ENCODE results near the gene FRMD4A.

Gene FRMD4A

GRCh38 chr10:13669182-13669855 lies 661.4 kb downstream of the FRMD4A start:
- H3K4me1 Mint-ChIP-seq, result no peaks in the 10 kb centered on the region
- H3K36me3 Mint-ChIP-seq, result no peaks in the 10 kb centered on the region
- no peak for ATAC-seq
- H3K27ac Mint-ChIP-seq, result no peak overlapping the region
- no peaks in the 10 kb centered on the region for H3K27me3 Mint-ChIP-seq
- no peak overlapping the region for H3K4me3 Mint-ChIP-seq
- no peaks in the 10 kb centered on the region for H3K9me3 Mint-ChIP-seq

GRCh38 chr10:13668126-13668525 lies 662.6 kb downstream of the FRMD4A start:
- no peaks in the 10 kb centered on the region for H3K9me3 Mint-ChIP-seq
- no peaks in the 10 kb centered on the region for H3K4me1 Mint-ChIP-seq
- no peaks in the 10 kb centered on the region for H3K36me3 Mint-ChIP-seq
- no peak overlapping the region for H3K27ac Mint-ChIP-seq
- ATAC-seq, result no peak
- H3K4me3 Mint-ChIP-seq, result no peak overlapping the region
- no peaks in the 10 kb centered on the region for H3K27me3 Mint-ChIP-seq

GRCh38 chr10:13665516-13666262 lies 665.0 kb downstream of the FRMD4A start:
- ATAC-seq, result no peak
- Mint-ChIP-seq H3K9me3 (no peaks in the 10 kb centered on the region), H3K4me1 (no peaks in the 10 kb centered on the region), H3K27ac (no peak overlapping the region), H3K27me3 (no peaks in the 10 kb centered on the region), H3K36me3 (no peaks in the 10 kb centered on the region), H3K4me3 (no peak overlapping the region)

- Mint-ChIP-seq H3K27me3 (no peaks in the 10 kb centered on the region), H3K4me3 (no peak overlapping the region), H3K4me1 (peaks cover 7% of the 10 kb centered on the region), H3K9me3 (no peaks in the 10 kb centered on the region), H3K27ac (no peak overlapping the region), H3K36me3 (no peaks in the 10 kb centered on the region)
- ATAC-seq, result no peak
Observed at GRCh38 chr10:13661256-13661655, 669.5 kb downstream of the FRMD4A start.

GRCh38 chr10:13660551-13660920 lies 670.2 kb downstream of the FRMD4A start:
- Mint-ChIP-seq H3K27me3 (no peaks in the 10 kb centered on the region), H3K4me1 (peaks cover 7% of the 10 kb centered on the region), H3K36me3 (no peaks in the 10 kb centered on the region), H3K4me3 (no peak overlapping the region), H3K9me3 (no peaks in the 10 kb centered on the region), H3K27ac (no peak overlapping the region)
- no peak for ATAC-seq

- Mint-ChIP-seq H3K27ac (no peak overlapping the region), H3K4me3 (no peak overlapping the region), H3K36me3 (no peaks in the 10 kb centered on the region), H3K27me3 (no peaks in the 10 kb centered on the region), H3K9me3 (no peaks in the 10 kb centered on the region), H3K4me1 (peaks cover 7% of the 10 kb centered on the region)
- ATAC-seq, result peak; percentile 32
Observed at GRCh38 chr10:13659887-13660550, 670.7 kb downstream of the FRMD4A start.

- Mint-ChIP-seq H3K9me3 (no peaks in the 10 kb centered on the region), H3K36me3 (no peaks in the 10 kb centered on the region), H3K4me3 (no peak overlapping the region), H3K27me3 (no peaks in the 10 kb centered on the region), H3K4me1 (peaks cover 7% of the 10 kb centered on the region), H3K27ac (no peak overlapping the region)
- ATAC-seq, result no peak
Observed at GRCh38 chr10:13658871-13659685, 671.6 kb downstream of the FRMD4A start.

GRCh38 chr10:13658264-13658663 lies 672.5 kb downstream of the FRMD4A start:
- H3K4me3 Mint-ChIP-seq, result no peak overlapping the region
- H3K27me3 Mint-ChIP-seq, result no peaks in the 10 kb centered on the region
- no peaks in the 10 kb centered on the region for H3K36me3 Mint-ChIP-seq
- peaks cover 7% of the 10 kb centered on the region for H3K4me1 Mint-ChIP-seq
- no peaks in the 10 kb centered on the region for H3K9me3 Mint-ChIP-seq
- no peak overlapping the region for H3K27ac Mint-ChIP-seq
- ATAC-seq, result no peak

- Mint-ChIP-seq H3K36me3 (no peaks in the 10 kb centered on the region), H3K27me3 (no peaks in the 10 kb centered on the region), H3K9me3 (no peaks in the 10 kb centered on the region), H3K27ac (no peak overlapping the region), H3K4me1 (peaks cover 7% of the 10 kb centered on the region), H3K4me3 (no peak overlapping the region)
- ATAC-seq, result peak; percentile 37
Observed at GRCh38 chr10:13657101-13657680, 673.5 kb downstream of the FRMD4A start.

- peaks cover 7% of the 10 kb centered on the region for H3K4me1 Mint-ChIP-seq
- H3K27ac Mint-ChIP-seq, result no peak overlapping the region
- no peaks in the 10 kb centered on the region for H3K9me3 Mint-ChIP-seq
- no peaks in the 10 kb centered on the region for H3K36me3 Mint-ChIP-seq
- H3K4me3 Mint-ChIP-seq, result no peak overlapping the region
- H3K27me3 Mint-ChIP-seq, result no peaks in the 10 kb centered on the region
- ATAC-seq, result no peak
Observed at GRCh38 chr10:13656337-13657100, 674.2 kb downstream of the FRMD4A start.

GRCh38 chr10:13654846-13655245 lies 675.9 kb downstream of the FRMD4A start:
- H3K27me3 Mint-ChIP-seq, result no peaks in the 10 kb centered on the region
- no peak overlapping the region for H3K27ac Mint-ChIP-seq
- H3K36me3 Mint-ChIP-seq, result peaks cover 5% of the 10 kb centered on the region
- ATAC-seq, result no peak
- H3K9me3 Mint-ChIP-seq, result no peaks in the 10 kb centered on the region
- no peak overlapping the region for H3K4me3 Mint-ChIP-seq
- H3K4me1 Mint-ChIP-seq, result no peaks in the 10 kb centered on the region

GRCh38 chr10:13654118-13654830 lies 676.5 kb downstream of the FRMD4A start:
- Mint-ChIP-seq H3K36me3 (peaks cover 5% of the 10 kb centered on the region), H3K27ac (no peak overlapping the region), H3K4me1 (no peaks in the 10 kb centered on the region), H3K4me3 (no peak overlapping the region), H3K9me3 (no peaks in the 10 kb centered on the region), H3K27me3 (no peaks in the 10 kb centered on the region)
- no peak for ATAC-seq

GRCh38 chr10:13652860-13653259 lies 677.9 kb downstream of the FRMD4A start:
- H3K9me3 Mint-ChIP-seq, result no peaks in the 10 kb centered on the region
- no peak overlapping the region for H3K4me3 Mint-ChIP-seq
- no peak overlapping the region for H3K27ac Mint-ChIP-seq
- peaks cover 10% of the 10 kb centered on the region for H3K36me3 Mint-ChIP-seq
- no peaks in the 10 kb centered on the region for H3K4me1 Mint-ChIP-seq
- no peaks in the 10 kb centered on the region for H3K27me3 Mint-ChIP-seq
- ATAC-seq, result no peak
